CD14-positive monocyte (primary cell): Measurements from ENCODE around the gene DIS3L2. TPM values are rescaled to one million over a fixed set of nuclear protein-coding genes. Genes with fewer than 3 reads are reported as not detected.

Experiments
- DNase-seq, 3 donors: peaks; one replicate each; pipeline ENCODE4 v3.0.0-alpha.2; 2011 to 2022
- H2AFZ ChIP-seq: 2 replicates; pipeline ENCODE4 v1.6.0; 2012; ENCODE audit warnings: mild to moderate bottlenecking, low read depth, low read length, inconsistent platforms; ENCODE audit not compliant: insufficient read depth, poor library complexity, severe bottlenecking
- H3K27ac ChIP-seq, 2 donors: 1 replicate in 1 of 2; 2 replicates in 1 of 2; pipeline ENCODE4 v1.5.1; 2012 to 2013; ENCODE audit warnings: low read length in 2 of 2, control low read depth in 1 of 2, inconsistent platforms in 1 of 2, low read depth in 1 of 2, mild to moderate bottlenecking in 1 of 2
- H3K27me3 ChIP-seq, 2 donors: one replicate each; pipeline versions ENCODE4 v1.6.0 to v1.6.1; 2011 to 2013; ENCODE audit warnings: low read length in 2 of 2; ENCODE audit not compliant: control insufficient read depth in 2 of 2, insufficient read depth in 2 of 2
- H3K36me3 ChIP-seq, 2 donors: replicated peaks in 1 of 2; 1 replicate in 1 of 2; 2 replicates in 1 of 2; pipeline versions ENCODE4 v1.5.1 to v1.6.1; 2012 to 2013; ENCODE audit warnings: low read length in 2 of 2, control low read depth in 1 of 2, inconsistent platforms in 1 of 2, mild to moderate bottlenecking in 1 of 2; ENCODE audit not compliant: insufficient read depth in 2 of 2, control insufficient read depth in 1 of 2
- H3K4me1 ChIP-seq, 2 donors: 1 replicate in 1 of 2; 2 replicates in 1 of 2; pipeline versions ENCODE4 v1.5.1 to v1.6.1; 2012 to 2013; ENCODE audit warnings: low read length in 2 of 2, control low read depth in 1 of 2, inconsistent platforms in 1 of 2, mild to moderate bottlenecking in 1 of 2, moderate library complexity in 1 of 2; ENCODE audit not compliant: insufficient read depth in 2 of 2, control insufficient read depth in 1 of 2
- H3K4me2 ChIP-seq: replicated peaks from 2 replicates; pipeline ENCODE3; 2012; ENCODE audit warnings: low read length, moderate library complexity, mild to moderate bottlenecking; ENCODE audit not compliant: poor library complexity, severe bottlenecking; ENCODE audit errors: extremely low read depth
- H3K4me3 ChIP-seq, 3 experiments: fragments of 200-600 bp in 1 of 3; sonication (generic) in 1 of 3; replicated peaks in 1 of 3; 1 replicate in 2 of 3; 2 replicates in 1 of 3; pipeline ENCODE4 v1.5.1; 2011 to 2013; ENCODE audit warnings: low read length in 3 of 3, mild to moderate bottlenecking in 3 of 3, control low read depth in 2 of 3, low read depth in 2 of 3, inconsistent platforms in 1 of 3, moderate library complexity in 1 of 3
- H3K79me2 ChIP-seq: 2 replicates; pipeline ENCODE4 v1.6.0; 2012; ENCODE audit warnings: mild to moderate bottlenecking, control low read depth, inconsistent platforms, low read length, moderate library complexity; ENCODE audit not compliant: insufficient read depth
- H3K9ac ChIP-seq: 2 replicates; pipeline ENCODE4 v1.6.0; 2017; ENCODE audit warnings: low read length, mild to moderate bottlenecking; ENCODE audit not compliant: insufficient read depth, poor library complexity, severe bottlenecking
- H3K9me3 ChIP-seq, 2 donors: replicated peaks in 1 of 2; 1 replicate in 1 of 2; 2 replicates in 1 of 2; pipeline versions ENCODE4 v1.5.1 to v1.6.1; 2012 to 2013; ENCODE audit warnings: low read length in 2 of 2, control low read depth in 1 of 2; ENCODE audit not compliant: control insufficient read depth in 1 of 2, insufficient read depth in 1 of 2
- H4K20me1 ChIP-seq: 2 replicates; pipeline ENCODE4 v1.6.0; 2012; ENCODE audit warnings: mild to moderate bottlenecking, low read length, control low read depth, moderate library complexity; ENCODE audit not compliant: insufficient read depth
- H3K27ac Mint-ChIP-seq, 7 donors: one replicate each; pipeline ENCODE4 v1.8.0; 2020; ENCODE audit warnings: mild to moderate bottlenecking in 7 of 7, mixed read lengths in 7 of 7, moderate library complexity in 6 of 7, inconsistent platforms in 2 of 7
- H3K27me3 Mint-ChIP-seq, 3 donors: one replicate each; pipeline ENCODE4 v1.8.0; 2021 to 2022; ENCODE audit warnings: low read depth in 3 of 3, mild to moderate bottlenecking in 3 of 3, mixed read lengths in 3 of 3, moderate library complexity in 3 of 3, inconsistent platforms in 1 of 3
- H3K36me3 Mint-ChIP-seq, 2 donors: one replicate each; pipeline ENCODE4 v1.8.0; 2020; ENCODE audit warnings: mixed read lengths in 2 of 2, inconsistent platforms in 1 of 2, mild to moderate bottlenecking in 1 of 2
- H3K4me1 Mint-ChIP-seq: one replicate; pipeline ENCODE4 v1.8.0; 2020; ENCODE audit warnings: mild to moderate bottlenecking, mixed read lengths
- H3K4me3 Mint-ChIP-seq, 2 donors: one replicate each; pipeline ENCODE4 v1.8.0; 2020; ENCODE audit warnings: mild to moderate bottlenecking in 2 of 2, mixed read lengths in 2 of 2, moderate library complexity in 1 of 2
- H3K9me3 Mint-ChIP-seq, 7 donors: one replicate each; pipeline ENCODE4 v1.8.0; 2020 to 2022; ENCODE audit warnings: mixed read lengths in 7 of 7, mild to moderate bottlenecking in 6 of 7, moderate library complexity in 6 of 7, inconsistent platforms in 2 of 7
- CTCF ChIP-seq: fragments of 200-600 bp; IDR thresholded peaks from one replicate; pipeline ENCODE4 v1.8.0; 2022; ENCODE audit warnings: antibody characterized with exemption, mild to moderate bottlenecking
- whole genome bisulfite sequencing: methylation state at CpG from one replicate; pipeline ENCODE4 v1.1.5; 2013; ENCODE audit warnings: missing lambda C conversion rate; ENCODE audit not compliant: insufficient coverage; 5-methylcytosine and 5-hydroxymethylcytosine counted together
- intact Hi-C, 2 donors: fragments of 100-400 bp; cut with micrococcal nuclease; formaldehyde crosslinking; loops; one replicate each; pipeline versions ENCODE4 v1.15.0 to v1.15.1; 2023
- polyA plus RNA-seq, 3 donors: library from polyadenylated mRNA; depleted of rRNA in 1 of 3; unstranded in 2 of 3; stranded (reverse) in 1 of 3; fragments of 300-500 nt in 2 of 3; fragments of >200 nt in 1 of 3; fragmentation: Illumina TruSeq in 2 of 3; gene quantifications; 1 replicate in 2 of 3; 2 replicates in 1 of 3; pipeline ENCODE4 v1.2.3, GENCODE V29; 2012 to 2021

DIS3L2 gene
- polyA plus RNA-seq, 3 donors: 6.0 to 21.7 (median 6.4) TPM

DNA sequence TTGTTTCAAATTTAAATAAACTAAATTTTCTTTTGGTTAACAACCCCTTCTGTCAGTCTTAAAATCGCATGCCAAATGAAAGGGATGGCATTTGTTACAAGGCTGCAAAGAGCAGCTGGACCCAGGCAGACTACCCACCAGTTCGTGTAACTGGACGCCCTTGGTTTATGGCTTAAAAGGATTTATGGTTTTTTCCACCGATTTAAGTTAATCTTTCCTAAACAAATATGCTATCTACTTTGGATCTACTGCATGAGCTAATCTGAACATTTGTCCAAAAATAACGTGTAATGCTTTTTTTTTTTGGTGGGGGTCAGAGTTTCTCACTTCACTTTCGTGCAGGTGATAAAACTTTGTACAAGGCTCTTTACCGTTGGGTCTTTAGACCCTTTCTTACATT lies 62.9 kb downstream of the DIS3L2 start:
- Mint-ChIP-seq H3K9me3 (no peaks in the 10 kb centered on the region), H3K4me1 (no peaks in the 10 kb centered on the region), H3K4me3 (no peak overlapping the region), H3K27me3 (no peaks in the 10 kb centered on the region), H3K36me3 (peaks cover 20 to 30% of the 10 kb centered on the region in 2 donors), H3K27ac (no peak overlapping the region)
- Histone ChIP-seq H3K79me2 (no peaks in the 10 kb centered on the region), H3K9ac (no peak overlapping the region), H3K27ac (no peak overlapping the region), H3K4me1 (no peaks in the 10 kb centered on the region), H4K20me1 (no peaks in the 10 kb centered on the region), H3K9me3 (no peaks in the 10 kb centered on the region), H3K4me3 (no peak overlapping the region), H3K4me2 (no peak overlapping the region), H2AFZ (no peak overlapping the region), H3K27me3 (no peaks in the 10 kb centered on the region), H3K36me3 (peaks cover 26 to 94% of the 10 kb centered on the region in 2 donors)
- no peak for TF ChIP-seq CTCF
- WGBS: no CpG with 5 or more reads among the region's 7 CpGs
- no peak for DNase-seq
- intact Hi-C loops: no loop called here

- no peak for DNase-seq
- Histone ChIP-seq H3K4me1 (no peaks in the 10 kb centered on the region), H3K27me3 (no peaks in the 10 kb centered on the region), H3K4me2 (no peak overlapping the region), H3K27ac (no peak overlapping the region), H3K79me2 (no peaks in the 10 kb centered on the region), H4K20me1 (no peaks in the 10 kb centered on the region), H3K4me3 (no peak overlapping the region), H2AFZ (no peak overlapping the region), H3K36me3 (peaks cover 30 to 91% of the 10 kb centered on the region in 2 donors), H3K9ac (no peak overlapping the region), H3K9me3 (no peaks in the 10 kb centered on the region)
- peaks cover 40 to 53% of the 10 kb centered on the region in 2 donors for H3K36me3 Mint-ChIP-seq
- no peak for TF ChIP-seq CTCF
- H3K27ac Mint-ChIP-seq: no peak overlapping the region
- WGBS: no CpG with 5 or more reads among the region's 2 CpGs
- H3K4me1 Mint-ChIP-seq: no peaks in the 10 kb centered on the region
- no peaks in the 10 kb centered on the region for H3K27me3 Mint-ChIP-seq
- H3K4me3 Mint-ChIP-seq: no peak overlapping the region
- intact Hi-C loops: no loop called here
- H3K9me3 Mint-ChIP-seq: peaks cover 0 to 4% (median 0%) of the 10 kb centered on the region in 7 donors
Measured at GRCh38 chr2:232026910-232027309, 65.4 kb downstream of the DIS3L2 start.
